Right lung (tissue), 5 donors: Measurements from ENCODE around the gene MSH4. TPM values are rescaled to one million over a fixed set of nuclear protein-coding genes. Genes with fewer than 3 reads are reported as not detected.

ENCODE experiments used
- DNase-seq, 2 donors: peaks; one replicate each; pipeline ENCODE4 v3.0.0-alpha.2; 2013
- polyA plus RNA-seq, 5 donors: library from polyadenylated mRNA; unstranded; fragments of 120-200 nt; gene quantifications; one replicate each; pipeline versions ENCODE4 v1.2.1 to v1.2.3, GENCODE V29; 2013; ENCODE audit warnings: inconsistent platforms in 1 of 5, low replicate concordance in 1 of 5; ENCODE audit not compliant: insufficient read length in 5 of 5, insufficient read depth in 1 of 5

The MSH4 gene
- polyA plus RNA-seq, 5 donors, result 0.17 to 0.59 (median 0.49) TPM

DNA sequence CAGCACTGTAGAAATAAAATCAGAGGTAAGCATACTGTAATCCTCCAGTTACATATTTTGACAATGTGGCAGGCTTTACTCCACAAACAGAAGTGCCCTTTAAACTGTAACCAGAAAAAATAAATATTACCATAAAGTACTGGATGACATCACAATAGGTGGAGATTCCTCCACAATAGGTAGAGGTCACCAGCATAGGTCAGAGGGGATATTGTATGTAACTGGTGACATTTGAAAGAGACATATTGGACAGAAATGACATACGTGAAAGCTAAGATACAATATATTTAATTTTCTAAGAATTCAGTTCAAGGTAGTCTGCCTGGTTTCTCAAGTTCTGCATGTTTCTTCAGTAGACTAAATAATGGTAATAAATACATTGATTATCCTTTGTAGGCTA lies 135.6 kb downstream of the MSH4 start, which contains the start of gene ASB17:
TSS of gene ASB17 (minus strand) at position 101 of the 400 bp plus-strand sequence. CDS start 113 bp downstream, outside the sequence.
- no peak for DNase-seq

DNA sequence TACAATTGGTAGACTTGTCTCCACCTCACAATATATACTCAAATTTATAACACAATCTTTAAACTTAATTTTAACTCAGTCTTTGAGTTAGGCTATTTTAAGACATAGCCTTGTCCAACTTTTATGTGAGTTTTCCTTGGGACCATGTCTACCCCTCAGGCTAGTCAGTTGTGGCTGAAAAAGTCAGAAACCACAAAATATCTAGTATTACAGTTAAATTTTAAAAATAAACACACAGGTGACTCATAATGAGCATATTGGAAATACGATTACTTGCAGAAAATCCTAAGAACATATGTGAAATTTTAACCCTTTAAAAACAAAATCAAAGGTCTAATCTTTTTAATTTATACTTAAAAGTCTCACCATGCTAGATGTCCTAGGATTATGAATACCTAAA lies 140.4 kb downstream of the MSH4 start:
- no peak for DNase-seq

DNA sequence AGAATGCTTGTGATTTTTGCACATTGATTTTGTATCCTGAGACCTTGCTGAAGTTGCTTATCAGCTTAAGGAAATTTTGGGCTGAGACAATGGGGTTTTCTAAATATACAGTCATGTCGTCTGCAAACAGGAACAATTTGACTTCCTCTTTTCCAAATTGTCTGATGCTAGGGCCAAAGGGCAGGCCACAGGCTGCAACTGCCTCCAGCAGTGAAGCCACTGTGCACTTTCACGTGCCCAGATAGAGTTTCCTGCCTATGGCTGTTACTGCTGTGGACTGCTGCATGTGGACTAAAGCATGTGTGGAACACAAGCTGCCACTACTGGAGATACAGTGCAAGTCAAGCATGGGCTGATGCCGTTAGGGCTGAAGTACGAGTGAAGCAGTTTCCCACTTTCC lies 146.4 kb downstream of the MSH4 start:
- peak in 1 of 2 donors; percentile 3 for DNase-seq

DNA sequence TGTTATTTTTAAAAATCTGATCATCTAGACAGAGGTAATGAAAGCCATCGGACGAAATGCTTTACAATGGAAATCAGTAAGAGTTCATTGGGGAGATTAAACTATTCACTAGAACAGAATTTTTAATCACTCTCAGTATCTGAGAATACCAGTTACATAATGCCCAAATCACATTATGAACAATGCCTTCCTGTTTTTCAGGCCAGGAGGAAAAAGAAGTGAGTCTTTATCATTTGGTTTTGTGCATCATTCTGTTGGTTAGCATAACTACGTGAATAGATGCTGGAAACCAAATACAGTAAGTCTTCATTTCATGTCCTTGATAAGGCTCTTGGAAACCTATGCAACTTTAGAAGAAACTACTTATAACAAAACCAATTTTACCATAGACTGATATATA lies 153.5 kb downstream of the MSH4 start:
- DNase-seq, result no peak

DNA sequence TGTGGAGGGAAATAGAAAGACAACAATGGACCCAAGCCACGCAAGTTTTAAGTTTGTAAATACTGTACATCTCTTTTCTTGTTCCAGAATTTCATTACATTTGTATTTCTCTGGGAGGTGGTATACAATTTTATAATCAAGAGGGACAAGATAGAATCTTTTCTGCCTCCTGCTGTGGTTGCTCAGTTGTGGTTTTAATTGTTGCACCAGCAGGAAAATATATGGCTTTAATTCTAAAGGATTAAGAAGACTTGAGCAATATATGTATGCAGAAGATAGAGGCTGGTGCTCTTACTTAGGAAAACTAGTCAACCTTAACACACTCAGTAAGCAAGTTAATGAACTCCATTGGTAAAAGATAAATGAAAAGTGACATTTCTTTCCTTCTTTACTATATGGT lies 155.3 kb downstream of the MSH4 start:
- DNase-seq, result no peak

DNA sequence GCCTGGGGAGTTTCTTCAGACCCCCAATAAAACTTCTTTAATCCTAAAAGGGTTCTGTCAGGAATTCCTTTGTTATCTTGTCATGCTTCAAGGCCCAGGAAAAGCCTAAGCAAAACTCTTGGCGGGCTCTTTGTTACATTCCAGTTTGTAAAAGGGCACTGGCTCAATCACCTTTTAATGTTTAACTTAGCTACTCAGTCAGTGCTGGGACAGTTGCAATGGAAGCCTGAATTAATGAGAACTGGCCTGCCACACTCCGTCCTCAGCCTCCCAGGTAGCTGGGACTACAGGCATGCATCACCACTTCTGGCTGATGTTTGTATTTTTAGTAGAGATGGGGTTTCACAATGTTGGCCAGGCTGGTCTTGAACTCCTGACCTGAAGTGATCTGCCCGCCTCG lies 156.8 kb downstream of the MSH4 start:
- no peak for DNase-seq

DNA sequence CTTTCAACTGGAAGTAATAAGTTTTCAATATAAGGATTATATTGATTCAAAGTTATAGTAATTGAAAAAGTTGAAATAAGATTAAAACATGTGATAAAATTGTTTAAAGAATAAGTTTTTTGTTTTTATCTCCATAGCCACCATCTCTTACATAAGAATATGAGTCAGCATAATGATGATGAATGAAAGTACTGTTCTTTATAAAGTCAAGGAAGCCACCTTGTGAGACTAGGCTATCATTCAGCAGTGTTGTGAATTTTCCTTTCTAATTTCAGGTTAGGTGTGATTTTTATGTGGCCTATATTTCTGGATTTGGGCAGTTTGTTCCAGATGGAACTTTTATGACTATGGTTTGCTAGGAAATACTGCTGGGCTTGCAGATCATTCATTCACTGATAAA lies 157.9 kb downstream of the MSH4 start:
- DNase-seq, result no peak

Other genes starting within 250 kb of the MSH4 start
- gene SLC44A5, start 185.8 kb upstream of the MSH4 start, polyA plus RNA-seq, result 1 to 10 TPM; 1.0 to 7.4 (median 3.3) TPM
- gene ACADM, start 72.2 kb upstream of the MSH4 start, polyA plus RNA-seq, result 10 to 100 TPM; 64.8 to 99.1 (median 95.2) TPM
- gene RABGGTB, start 10.6 kb upstream of the MSH4 start, polyA plus RNA-seq, result 100 to 1,000 TPM in 2 of 5 donors, 10 to 100 TPM in 3; 84.8 to 106 (median 93.5) TPM
- gene ASB17, start 135.5 kb downstream of the MSH4 start, polyA plus RNA-seq, result not detected